ENCODE results near the gene NCF2.
"Not testable (repeated sequence)": the region's sequence is repeated elsewhere in the genome, so short reads cannot be mapped to it uniquely, and the experiment has no call there.

NCF2 gene

GRCh38 chr1:183622884-183623785 lies 32.9 kb upstream of the NCF2 start:
- DNase-seq (ENCODE audit: low read depth in 2 of 2): peak; percentile 74 to 79
- H3K4me3 ChIP-seq (replicated peaks in 1 of 2; ENCODE audit: low read depth in 2 of 2, low read length in 2 of 2): no peak overlapping the region
- peak; percentile 62 for TF ChIP-seq CTCF (IDR thresholded peaks at IDR 0.05; ENCODE audit: low read depth, low read length)

- no peak for TF ChIP-seq CTCF (IDR thresholded peaks at IDR 0.05; ENCODE audit: low read depth, low read length)
- DNase-seq (ENCODE audit: low read depth in 2 of 2): no peak
- H3K4me3 ChIP-seq (replicated peaks in 1 of 2; ENCODE audit: low read depth in 2 of 2, low read length in 2 of 2): no peak overlapping the region
Measured at GRCh38 chr1:183622013-183622412, 31.8 kb upstream of the NCF2 start.

GRCh38 chr1:183620311-183620710 lies 30.1 kb upstream of the NCF2 start:
- TF ChIP-seq CTCF (IDR thresholded peaks at IDR 0.05; ENCODE audit: low read depth, low read length): no peak
- no peak overlapping the region for H3K4me3 ChIP-seq (replicated peaks in 1 of 2; ENCODE audit: low read depth in 2 of 2, low read length in 2 of 2)
- DNase-seq (ENCODE audit: low read depth in 2 of 2): no peak

GRCh38 chr1:183619781-183620180 lies 29.5 kb upstream of the NCF2 start:
- no peak for TF ChIP-seq CTCF (IDR thresholded peaks at IDR 0.05; ENCODE audit: low read depth, low read length)
- H3K4me3 ChIP-seq (replicated peaks in 1 of 2; ENCODE audit: low read depth in 2 of 2, low read length in 2 of 2): no peak overlapping the region
- DNase-seq (ENCODE audit: low read depth in 2 of 2): no peak

GRCh38 chr1:183618202-183618601 lies 27.9 kb upstream of the NCF2 start:
- not testable (repeated sequence) for H3K4me3 ChIP-seq (replicated peaks in 1 of 2; ENCODE audit: low read depth in 2 of 2, low read length in 2 of 2); DNase-seq (ENCODE audit: low read depth in 2 of 2)

- DNase-seq (ENCODE audit: low read depth in 2 of 2); H3K4me3 ChIP-seq (replicated peaks in 1 of 2; ENCODE audit: low read depth in 2 of 2, low read length in 2 of 2): not testable (repeated sequence)
Measured at GRCh38 chr1:183612975-183613374, 22.7 kb upstream of the NCF2 start.

- no peak for DNase-seq (ENCODE audit: low read depth in 2 of 2)
- TF ChIP-seq CTCF (IDR thresholded peaks at IDR 0.05; ENCODE audit: low read depth, low read length): no peak
- no peak overlapping the region for H3K4me3 ChIP-seq (replicated peaks in 1 of 2; ENCODE audit: low read depth in 2 of 2, low read length in 2 of 2)
Measured at GRCh38 chr1:183612407-183612806, 22.1 kb upstream of the NCF2 start.

GRCh38 chr1:183611021-183611420 lies 20.8 kb upstream of the NCF2 start:
- H3K4me3 ChIP-seq (replicated peaks in 1 of 2; ENCODE audit: low read depth in 2 of 2, low read length in 2 of 2): no peak overlapping the region
- DNase-seq (ENCODE audit: low read depth in 2 of 2): no peak
- no peak for TF ChIP-seq CTCF (IDR thresholded peaks at IDR 0.05; ENCODE audit: low read depth, low read length)

All from cardiac fibroblast (primary cell).